Gastroesophageal sphincter (tissue), 3 donors: ENCODE measurements around the gene TNFRSF13B.

Experiments
- CTCF ChIP-seq, 4 experiments: fragments of 200-600 bp in 2 of 4; fragments of 450-650 bp in 2 of 4; sonication (generic) in 1 of 4; IDR thresholded peaks; one replicate each; pipeline ENCODE4 v1.5.1; 2017 to 2019; ENCODE audit warnings: antibody characterized with exemption in 4 of 4, mild to moderate bottlenecking in 2 of 4, moderate library complexity in 2 of 4
- POLR2A ChIP-seq, 2 donors: fragments of 450-650 bp; IDR thresholded peaks; one replicate each; pipeline ENCODE4 v1.6.1; 2017; ENCODE audit warnings: antibody characterized with exemption in 2 of 2, mild to moderate bottlenecking in 2 of 2, moderate library complexity in 1 of 2

GRCh38 chr17:16939208-16939576 lies 32.7 kb downstream of the TNFRSF13B start:
- TF ChIP-seq POLR2A (IDR thresholded peaks at IDR 0.05) (no peak), CTCF (IDR thresholded peaks at IDR 0.05) (no peak)
